HepG2 (cell line): ENCODE data around the gene TMEM127. TPM values are rescaled to one million over a fixed set of nuclear protein-coding genes. Genes with fewer than 3 reads are reported as not detected.

Experiments used
- ATF3 ChIP-seq: sonication (generic); formaldehyde crosslinking; IDR thresholded peaks from 2 replicates; pipeline ENCODE4 v1.4.0; 2020; ENCODE audit warnings: missing genetic modification reagents
- CEBPG ChIP-seq: IDR thresholded peaks from 2 replicates; pipeline ENCODE4 v1.6.1; 2016
- EHMT2 ChIP-seq: fragments of 200-600 bp; sonication (generic); IDR thresholded peaks from 2 replicates; pipeline ENCODE4 v1.7.0; 2017; ENCODE audit warnings: antibody characterized with exemption, low read depth, low read length, borderline replicate concordance
- MIER3 ChIP-seq: IDR thresholded peaks from 2 replicates; pipeline ENCODE4 v1.6.1; 2016; ENCODE audit warnings: missing compliant biosample characterization, borderline replicate concordance
- STAG1 ChIP-seq: sonication (generic); formaldehyde crosslinking; IDR thresholded peaks from 2 replicates; pipeline ENCODE4 v1.4.0; 2020; ENCODE audit warnings: missing genetic modification reagents
- TARDBP ChIP-seq: sonication (generic); formaldehyde crosslinking; IDR thresholded peaks from 2 replicates; pipeline ENCODE4 v1.8.0; 2022; ENCODE audit warnings: mild to moderate bottlenecking, missing genetic modification reagents
- ZMYM4 ChIP-seq: sonication (generic); formaldehyde crosslinking; IDR thresholded peaks from 2 replicates; pipeline ENCODE4 v1.8.1; 2023; ENCODE audit warnings: mild to moderate bottlenecking, missing genetic modification reagents
- ZNF232 ChIP-seq: sonication (generic); formaldehyde crosslinking; IDR thresholded peaks from 2 replicates; pipeline ENCODE4 v1.4.0; 2020; ENCODE audit warnings: missing genetic modification reagents, borderline replicate concordance
- polyA plus RNA-seq, 8 experiments: library from polyadenylated mRNA; depleted of rRNA in 3 of 8; stranded (reverse) in 7 of 8; unstranded in 1 of 8; fragments of >200 nt; fragmentation: Illumina TruSeq in 4 of 8; extraction: Trizol in 4 of 8; gene quantifications; 2 replicates each; pipeline versions ENCODE4 v1.2.1 to v1.2.3, GENCODE V29; 2011 to 2016; ENCODE audit warnings: low read depth in 4 of 8, missing spikeins in 1 of 8, mixed read lengths in 1 of 8; ENCODE audit not compliant: insufficient read depth in 1 of 8
- total RNA-seq, 5 experiments: library from RNA; depleted of rRNA; stranded (reverse); fragments of >200 nt; fragmentation: Illumina TruSeq; extraction: Trizol; gene quantifications; 2 replicates each; pipeline ENCODE4 v1.2.3, GENCODE V29; 2016; ENCODE audit warnings: low read depth in 1 of 5
- TF ChIP-seq, protein P1 (sequence below), 2 experiments: sonication (generic) in 1 of 2; formaldehyde crosslinking in 1 of 2; IDR thresholded peaks; 2 replicates each; pipeline versions ENCODE4 v1.4.0 to v1.6.1; 2018 to 2020; ENCODE audit warnings: missing genetic modification reagents in 2 of 2, borderline replicate concordance in 1 of 2, low read depth in 1 of 2, mild to moderate bottlenecking in 1 of 2, missing biosample characterization in 1 of 2
- TF ChIP-seq, protein P2 (sequence below): IDR thresholded peaks from 2 replicates; pipeline ENCODE4 v1.6.1; 2016; ENCODE audit warnings: low read depth, missing genetic modification reagents, missing compliant biosample characterization

TMEM127 gene
- total and polyA plus RNA-seq, 2 of the 13 experiments (the other 11 are each of a cell fraction or from before 2014, with no cell fraction given), result 21.5 to 33.9 TPM

- TF ChIP-seq MIER3 (CRISPR knock-in tag) (0 out of 2 replicates have a peak, but pooled peaks have one; percentile 19), ZMYM4 (CRISPR knock-in tag) (peak; percentile 46; the same call in 1 of the 2 replicates), TARDBP (CRISPR knock-in tag) (0 out of 2 replicates have a peak, but pooled peaks have one; percentile 57), ATF3 (CRISPR knock-in tag) (no peak), STAG1 (peak; percentile 58), EHMT2 (no peak), ZNF232 (CRISPR knock-in tag) (peak; percentile 33; the same call in 1 of the 2 replicates), CEBPG (CRISPR knock-in tag) (no peak)
- TF ChIP-seq, protein P1, sequence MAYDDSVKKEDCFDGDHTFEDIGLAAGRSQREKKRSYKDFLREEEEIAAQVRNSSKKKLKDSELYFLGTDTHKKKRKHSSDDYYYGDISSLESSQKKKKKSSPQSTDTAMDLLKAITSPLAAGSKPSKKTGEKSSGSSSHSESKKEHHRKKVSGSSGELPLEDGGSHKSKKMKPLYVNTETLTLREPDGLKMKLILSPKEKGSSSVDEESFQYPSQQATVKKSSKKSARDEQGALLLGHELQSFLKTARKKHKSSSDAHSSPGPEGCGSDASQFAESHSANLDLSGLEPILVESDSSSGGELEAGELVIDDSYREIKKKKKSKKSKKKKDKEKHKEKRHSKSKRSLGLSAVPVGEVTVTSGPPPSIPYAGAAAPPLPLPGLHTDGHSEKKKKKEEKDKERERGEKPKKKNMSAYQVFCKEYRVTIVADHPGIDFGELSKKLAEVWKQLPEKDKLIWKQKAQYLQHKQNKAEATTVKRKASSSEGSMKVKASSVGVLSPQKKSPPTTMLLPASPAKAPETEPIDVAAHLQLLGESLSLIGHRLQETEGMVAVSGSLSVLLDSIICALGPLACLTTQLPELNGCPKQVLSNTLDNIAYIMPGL (CRISPR knock-in tag; IDR thresholded peaks at IDR 0.05; ENCODE audit: borderline replicate concordance in 1 of 2, low read depth in 1 of 2), result peak; percentile 39 to 55; a peak in 2 of 4 replicates
- TF ChIP-seq, protein P2, sequence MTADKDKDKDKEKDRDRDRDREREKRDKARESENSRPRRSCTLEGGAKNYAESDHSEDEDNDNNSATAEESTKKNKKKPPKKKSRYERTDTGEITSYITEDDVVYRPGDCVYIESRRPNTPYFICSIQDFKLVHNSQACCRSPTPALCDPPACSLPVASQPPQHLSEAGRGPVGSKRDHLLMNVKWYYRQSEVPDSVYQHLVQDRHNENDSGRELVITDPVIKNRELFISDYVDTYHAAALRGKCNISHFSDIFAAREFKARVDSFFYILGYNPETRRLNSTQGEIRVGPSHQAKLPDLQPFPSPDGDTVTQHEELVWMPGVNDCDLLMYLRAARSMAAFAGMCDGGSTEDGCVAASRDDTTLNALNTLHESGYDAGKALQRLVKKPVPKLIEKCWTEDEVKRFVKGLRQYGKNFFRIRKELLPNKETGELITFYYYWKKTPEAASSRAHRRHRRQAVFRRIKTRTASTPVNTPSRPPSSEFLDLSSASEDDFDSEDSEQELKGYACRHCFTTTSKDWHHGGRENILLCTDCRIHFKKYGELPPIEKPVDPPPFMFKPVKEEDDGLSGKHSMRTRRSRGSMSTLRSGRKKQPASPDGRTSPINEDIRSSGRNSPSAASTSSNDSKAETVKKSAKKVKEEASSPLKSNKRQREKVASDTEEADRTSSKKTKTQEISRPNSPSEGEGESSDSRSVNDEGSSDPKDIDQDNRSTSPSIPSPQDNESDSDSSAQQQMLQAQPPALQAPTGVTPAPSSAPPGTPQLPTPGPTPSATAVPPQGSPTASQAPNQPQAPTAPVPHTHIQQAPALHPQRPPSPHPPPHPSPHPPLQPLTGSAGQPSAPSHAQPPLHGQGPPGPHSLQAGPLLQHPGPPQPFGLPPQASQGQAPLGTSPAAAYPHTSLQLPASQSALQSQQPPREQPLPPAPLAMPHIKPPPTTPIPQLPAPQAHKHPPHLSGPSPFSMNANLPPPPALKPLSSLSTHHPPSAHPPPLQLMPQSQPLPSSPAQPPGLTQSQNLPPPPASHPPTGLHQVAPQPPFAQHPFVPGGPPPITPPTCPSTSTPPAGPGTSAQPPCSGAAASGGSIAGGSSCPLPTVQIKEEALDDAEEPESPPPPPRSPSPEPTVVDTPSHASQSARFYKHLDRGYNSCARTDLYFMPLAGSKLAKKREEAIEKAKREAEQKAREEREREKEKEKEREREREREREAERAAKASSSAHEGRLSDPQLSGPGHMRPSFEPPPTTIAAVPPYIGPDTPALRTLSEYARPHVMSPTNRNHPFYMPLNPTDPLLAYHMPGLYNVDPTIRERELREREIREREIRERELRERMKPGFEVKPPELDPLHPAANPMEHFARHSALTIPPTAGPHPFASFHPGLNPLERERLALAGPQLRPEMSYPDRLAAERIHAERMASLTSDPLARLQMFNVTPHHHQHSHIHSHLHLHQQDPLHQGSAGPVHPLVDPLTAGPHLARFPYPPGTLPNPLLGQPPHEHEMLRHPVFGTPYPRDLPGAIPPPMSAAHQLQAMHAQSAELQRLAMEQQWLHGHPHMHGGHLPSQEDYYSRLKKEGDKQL (CRISPR knock-in tag), result no peak
Observed at GRCh38 chr2:96264656-96265348, 995 bp downstream of the TMEM127 start (continued).
